ENCODE data around the gene SPTBN1. TPM values are rescaled to one million over a fixed set of nuclear protein-coding genes. Genes with fewer than 3 reads are reported as not detected.

SPTBN1 gene
- total and polyA plus RNA-seq, 9 of the 15 experiments (the other 6 are each of a cell fraction or from before 2014, with no cell fraction given): 8.9 to 66.8 (median 31.4) TPM

- peaks cover 3% of the 10 kb centered on the region for H3K9me1 ChIP-seq (ENCODE audit: control insufficient read depth, insufficient read depth, low read length)
- H4K20me1 ChIP-seq (replicated peaks; ENCODE audit: control insufficient read depth, insufficient read depth, low read length): peaks cover 4% of the 10 kb centered on the region
- H3K4me1 ChIP-seq (replicated peaks in 1 of 2; ENCODE audit: control insufficient read depth in 2 of 2, insufficient read depth in 2 of 2, low read length in 2 of 2): peaks cover 23 to 64% of the 10 kb centered on the region in 2 experiments
- in situ Hi-C loops (cut with MboI) (no loop called here), intact Hi-C loops (cut with micrococcal nuclease) (no loop called here)
- ATAC-seq: no peak
- TF ChIP-seq EGR1 (conservative IDR thresholded peaks at IDR 0.05) (0 out of 2 replicates have a peak, but pooled peaks have one; percentile 13), PTBP1 (IDR thresholded peaks at IDR 0.05; ENCODE audit: low read depth, low read length) (no peak)
- CTCF ChIA-PET (ENCODE audit: low intra/inter-chr PET ratio): no interaction called here
- no peaks in the 10 kb centered on the region for H3K9me3 ChIP-seq (replicated peaks; ENCODE audit: control insufficient read depth, insufficient read depth, low read depth, low read length)
- 65% methylated on average over 4 of the region's 4 CpGs for WGBS (ENCODE audit: insufficient coverage, low coverage, missing lambda C conversion rate)
- DNase-seq (ENCODE audit: extremely low read depth in 1 of 4, low spot score in 3 of 4): no peak
- H3K27ac ChIP-seq (ENCODE audit: extremely low read depth, low read depth, low read length): no peak overlapping the region
- H3K4me3 ChIP-seq: no peak overlapping the region
- FAIRE-seq: no peak
- POLR2A ChIA-PET: no interaction called here
- H2AFZ ChIP-seq (ENCODE audit: low read depth, low read length): no peak overlapping the region
- no peak overlapping the region for H3K4me2 ChIP-seq (ENCODE audit: insufficient read depth, low read length)
- no peaks in the 10 kb centered on the region for H3K27me3 ChIP-seq (ENCODE audit: control insufficient read depth in 2 of 2, insufficient read depth in 2 of 2, low read length in 2 of 2)
- no TSS peak for BruUV-seq (replicated peaks)
- H3K79me2 ChIP-seq (ENCODE audit: control insufficient read depth, insufficient read depth, low read length): peaks cover 72% of the 10 kb centered on the region
- no peak overlapping the region for H3K9ac ChIP-seq (ENCODE audit: insufficient read depth in 1 of 2, low read depth in 2 of 2, low read length in 2 of 2)
- peaks cover 6% of the 10 kb centered on the region; the same call in 1 of the 3 replicates for H3K36me3 ChIP-seq (ENCODE audit: control insufficient read depth, insufficient read depth, low read length)
Observed at GRCh38 chr2:54594048-54594447, 137.9 kb downstream of the SPTBN1 start.

DNA sequence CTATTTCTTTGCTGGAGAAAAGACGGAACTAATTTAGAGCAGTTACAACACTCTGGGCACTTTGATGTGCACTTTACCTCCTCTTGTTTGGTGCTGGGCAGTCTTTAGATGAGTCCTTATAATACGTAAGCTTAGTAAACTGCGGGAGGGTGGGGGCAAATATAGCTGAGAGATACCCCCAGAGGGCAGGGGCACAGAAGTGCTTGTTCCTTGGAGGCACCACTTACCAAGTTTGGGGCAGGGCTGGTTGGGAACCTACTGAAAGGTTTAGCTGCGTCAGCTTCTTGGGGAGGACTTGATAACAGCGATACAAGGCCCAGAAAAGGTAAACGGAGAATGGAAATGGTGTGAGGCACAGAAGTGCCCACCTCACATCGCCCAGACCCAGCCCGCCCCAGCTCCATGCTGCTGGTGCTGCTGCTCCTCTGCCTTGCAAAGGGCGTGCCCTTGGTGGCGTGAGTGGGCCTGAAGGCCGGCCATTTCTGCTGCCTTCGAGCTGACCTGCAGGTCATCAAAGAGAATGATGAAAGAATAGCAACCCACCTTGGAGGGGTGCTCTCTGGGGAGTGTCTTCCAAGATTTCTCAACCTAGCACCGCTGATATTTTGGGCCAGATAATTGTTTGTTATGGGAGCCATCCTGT lies 139.2 kb downstream of the SPTBN1 start:
- no peak for FAIRE-seq
- TF ChIP-seq ELF4 (CRISPR knock-in tag; IDR thresholded peaks at IDR 0.05) (no peak), POLR2G (IDR thresholded peaks at IDR 0.05; ENCODE audit: low read depth, low read length) (0 out of 2 replicates have a peak, but pooled peaks have one; percentile 28), ZFP1 (CRISPR knock-in tag; IDR thresholded peaks at IDR 0.05) (no peak)
- 86% methylated on average over 12 of the region's 13 CpGs for WGBS (ENCODE audit: insufficient coverage, low coverage, missing lambda C conversion rate)
- H3K27ac ChIP-seq (ENCODE audit: extremely low read depth, low read depth, low read length): no peak overlapping the region
- H3K9me3 ChIP-seq (replicated peaks; ENCODE audit: control insufficient read depth, insufficient read depth, low read depth, low read length): no peaks in the 10 kb centered on the region
- H3K9me1 ChIP-seq (ENCODE audit: control insufficient read depth, insufficient read depth, low read length): no peaks in the 10 kb centered on the region
- H3K36me3 ChIP-seq (ENCODE audit: control insufficient read depth, insufficient read depth, low read length): peaks cover 16% of the 10 kb centered on the region; the same call in 1 of the 3 replicates
- ATAC-seq: no peak
- ChIA-PET POLR2A (interaction anchor here (0.6 to 0.8 kb wide), 2 partner anchors 9 to 940 kb away, joined by 3 read pairs; no protein-coding TSS in a partner anchor), CTCF (ENCODE audit: low intra/inter-chr PET ratio) (interaction anchor here (0.6 kb wide), 1 partner anchor 1173 kb away, joined by 3 read pairs; no protein-coding TSS in a partner anchor)
- H3K4me1 ChIP-seq (replicated peaks in 1 of 2; ENCODE audit: control insufficient read depth in 2 of 2, insufficient read depth in 2 of 2, low read length in 2 of 2): peaks cover 28 to 64% of the 10 kb centered on the region in 2 experiments
- no peaks in the 10 kb centered on the region for H3K27me3 ChIP-seq (ENCODE audit: control insufficient read depth in 2 of 2, insufficient read depth in 2 of 2, low read length in 2 of 2)
- intact Hi-C loops (cut with micrococcal nuclease) (no loop called here), in situ Hi-C loops (cut with MboI) (no loop called here)
- no peak overlapping the region for H3K4me3 ChIP-seq
- H3K4me2 ChIP-seq (ENCODE audit: insufficient read depth, low read length): no peak overlapping the region
- BruUV-seq (replicated peaks): no TSS peak
- DNase-seq (ENCODE audit: extremely low read depth in 1 of 4, low spot score in 3 of 4): no peak
- no peak overlapping the region for H2AFZ ChIP-seq (ENCODE audit: low read depth, low read length)
- no peak overlapping the region for H3K9ac ChIP-seq (ENCODE audit: insufficient read depth in 1 of 2, low read depth in 2 of 2, low read length in 2 of 2)
- H3K79me2 ChIP-seq (ENCODE audit: control insufficient read depth, insufficient read depth, low read length): peaks cover 71% of the 10 kb centered on the region
- no peaks in the 10 kb centered on the region; the same call in 1 of the 2 replicates for H4K20me1 ChIP-seq (replicated peaks; ENCODE audit: control insufficient read depth, insufficient read depth, low read length)

Data from K562 (cell line).